ENCODE measurements around the gene PIH1D1. TPM values are rescaled to one million over a fixed set of nuclear protein-coding genes. Genes with fewer than 3 reads are reported as not detected.

The PIH1D1 gene
- 337 and 351 TPM in 2 replicates for total RNA-seq (2014; rRNA removed; shearing (Covaris generic))

GRCh38 chr19:49451430-49452181, at the start of gene PIH1D1:
Gene PIH1D1 (minus strand): TSS chr19:49451814. CDS start chr19:49451574, 240 bp downstream.
- peak; percentile 100 for DNase-seq (ENCODE audit: low spot score)

- DNase-seq (ENCODE audit: low spot score) = no peak
Measured at GRCh38 chr19:49499030-49499670, 47.5 kb upstream of the PIH1D1 start.

GRCh38 chr19:49498475-49498874, 46.9 kb upstream of the PIH1D1 start:
- no peak for DNase-seq (ENCODE audit: low spot score)

GRCh38 chr19:49497789-49498103, 46.1 kb upstream of the PIH1D1 start:
- no peak for DNase-seq (ENCODE audit: low spot score)

GRCh38 chr19:49497047-49497788, 45.6 kb upstream of the PIH1D1 start:
- peak; percentile 79 for DNase-seq (ENCODE audit: low spot score)

- peak; percentile 46 for DNase-seq (ENCODE audit: low spot score)
Measured at GRCh38 chr19:49496574-49497008, 45.0 kb upstream of the PIH1D1 start.

GRCh38 chr19:49492573-49493405, 41.2 kb upstream of the PIH1D1 start:
- peak; percentile 79 for DNase-seq (ENCODE audit: low spot score)

- no peak for DNase-seq (ENCODE audit: low spot score)
Measured at GRCh38 chr19:49491804-49492572, 40.4 kb upstream of the PIH1D1 start.

- DNase-seq (ENCODE audit: low spot score) = peak; percentile 0
Measured at GRCh38 chr19:49491030-49491803, 39.6 kb upstream of the PIH1D1 start.

GRCh38 chr19:49490287-49491029, 38.8 kb upstream of the PIH1D1 start:
- peak; percentile 0 for DNase-seq (ENCODE audit: low spot score)

- peak; percentile 0 for DNase-seq (ENCODE audit: low spot score)
Measured at GRCh38 chr19:49489601-49490167, 38.1 kb upstream of the PIH1D1 start.

- no peak for DNase-seq (ENCODE audit: low spot score)
Measured at GRCh38 chr19:49488863-49489537, 37.4 kb upstream of the PIH1D1 start.

- peak; percentile 55 for DNase-seq (ENCODE audit: low spot score)
Measured at GRCh38 chr19:49488046-49488862, 36.6 kb upstream of the PIH1D1 start.

GRCh38 chr19:49487277-49488045, 35.8 kb upstream of the PIH1D1 start, which contains the start of gene RPL13A:
Gene RPL13A (plus strand): TSS chr19:49487608. CDS start chr19:49487630, 22 bp downstream.
- DNase-seq (ENCODE audit: low spot score) = peak; percentile 100

- DNase-seq (ENCODE audit: low spot score) = no peak
Measured at GRCh38 chr19:49486710-49487276, 35.2 kb upstream of the PIH1D1 start.

- no peak for DNase-seq (ENCODE audit: low spot score)
Measured at GRCh38 chr19:49486232-49486631, 34.6 kb upstream of the PIH1D1 start.

Measured in HT-29 (cell line).